GM10248 (cell line): ENCODE data around the gene CTSO.

Experiments
- CTCF ChIA-PET: fragments of 300-600 bp; sonication (Branson Sonifier 250); formaldehyde crosslinking; extraction: SDS; loops from one replicate; lab custom pipeline; 2021; ENCODE audit warnings: antibody characterized with exemption; lab: Yijun Ruan, JAX
- POLR2A ChIA-PET: fragments of 350-650 bp; sonication (Branson Sonifier 250); formaldehyde crosslinking; extraction: SDS; loops from one replicate; lab custom pipeline; 2020; ENCODE audit warnings: antibody characterized with exemption; lab: Yijun Ruan, JAX
- DNase-seq: peaks from one replicate; pipeline ENCODE4 v3.0.0; 2012; ENCODE audit errors: extremely low spot score
- CTCF ChIP-seq: IDR thresholded peaks from 2 replicates; pipeline ENCODE4 v1.5.1; 2012; ENCODE audit warnings: mild to moderate bottlenecking, low read depth; ENCODE audit errors: extremely low read depth, missing control alignments, control extremely low read depth

Gene CTSO

GRCh38 chr4:155960522-155960921 is 6.9 kb upstream of the CTSO start:
- CTCF ChIA-PET = no interaction called here
- no peak for TF ChIP-seq CTCF
- DNase-seq = no peak
- POLR2A ChIA-PET = no interaction called here

GRCh38 chr4:155959417-155959816 is 5.8 kb upstream of the CTSO start:
- TF ChIP-seq CTCF = no peak
- DNase-seq = no peak
- ChIA-PET CTCF (no interaction called here), POLR2A (no interaction called here)

- DNase-seq = no peak
- ChIA-PET POLR2A (no interaction called here), CTCF (interaction anchor here (0.9 kb wide), 3 partner anchors 13 to 1012 kb away, joined by 3 read pairs; no protein-coding TSS in a partner anchor)
- TF ChIP-seq CTCF = no peak
These were observed 2.8 kb upstream of the CTSO start for GRCh38 chr4:155956461-155956860.

DNA sequence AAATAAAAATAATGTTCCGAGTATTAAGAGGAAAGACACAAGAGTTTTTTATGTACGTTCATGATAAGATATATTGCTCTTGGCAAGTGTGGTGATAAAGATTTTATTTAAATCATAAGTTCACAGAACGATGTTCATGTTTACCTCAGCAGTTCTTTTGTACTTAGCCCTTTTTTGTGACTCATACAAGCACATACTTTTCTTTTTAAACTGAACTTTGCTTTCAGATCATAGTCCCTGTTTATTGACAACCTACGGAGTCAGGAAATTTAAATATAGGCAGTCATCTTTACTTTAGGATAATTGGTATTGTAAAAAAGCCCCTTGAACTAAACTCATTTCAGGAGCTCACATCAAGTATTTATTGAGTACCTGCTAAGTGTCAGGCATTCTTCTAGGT is 1.3 kb upstream of the CTSO start:
- CTCF ChIA-PET = interaction anchor here (1.0 kb wide), 1 partner anchor 423 kb away, joined by 5 read pairs; no protein-coding TSS in a partner anchor
- TF ChIP-seq CTCF = no peak

DNA sequence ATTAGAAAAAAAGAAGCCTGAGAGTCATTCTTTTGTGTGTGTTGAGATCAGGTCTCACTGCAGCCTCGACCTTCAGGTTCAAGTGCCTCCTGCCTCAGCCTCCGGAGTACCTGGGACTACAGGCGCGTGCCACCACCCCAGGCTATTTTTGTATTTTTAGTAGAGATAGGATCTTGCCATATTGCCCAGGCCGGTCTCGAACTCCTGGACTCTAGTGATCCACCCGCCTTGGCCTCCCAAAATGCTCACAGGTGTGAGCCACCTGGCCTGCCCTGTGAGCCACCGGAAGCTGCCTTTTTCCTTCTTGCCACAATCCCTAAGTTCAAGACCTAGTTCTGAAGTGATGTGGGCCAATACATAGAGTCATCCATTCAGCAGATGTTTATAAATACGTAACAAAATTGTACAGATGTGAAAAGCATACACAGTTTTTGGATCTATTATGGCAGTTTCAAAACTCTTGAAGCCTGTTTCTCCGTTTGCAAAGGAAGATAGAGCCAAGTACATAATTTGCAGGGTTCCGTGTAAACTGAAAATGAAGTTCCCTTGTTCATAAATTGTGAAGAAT is 536 bp upstream of the CTSO start:
- POLR2A ChIA-PET = no interaction called here
- no peak for TF ChIP-seq CTCF
- CTCF ChIA-PET = interaction anchor here (0.6 to 3.8 kb wide), 15 partner anchors 9 to 513 kb away, joined by 3 to 34 read pairs (median 8); no protein-coding TSS in a partner anchor
- DNase-seq = no peak

More for the DNA sequence above, 1.3 kb upstream of the CTSO start:
- POLR2A ChIA-PET = no interaction called here
- DNase-seq = no peak

DNA sequence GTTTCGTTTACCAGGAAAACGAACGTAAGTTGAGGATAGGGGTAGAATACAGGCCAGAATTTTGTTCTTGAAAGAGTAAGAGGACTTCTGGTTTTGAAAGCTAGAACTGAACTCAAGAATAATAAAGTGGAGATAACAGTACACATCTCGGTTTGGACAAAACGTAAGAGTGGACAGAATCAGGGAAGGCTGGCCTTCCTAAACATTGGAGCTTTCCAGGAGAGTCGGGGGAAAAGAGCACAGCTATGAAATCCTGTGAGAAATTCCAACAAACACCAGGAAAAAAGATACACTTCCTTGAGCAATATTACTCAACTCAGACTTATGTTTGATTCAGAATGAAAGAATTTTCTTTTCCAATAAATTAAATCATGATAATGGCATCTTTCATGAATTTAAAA is 1.2 kb downstream of the CTSO start:
- TF ChIP-seq CTCF = no peak
- no peak for DNase-seq
- ChIA-PET POLR2A (no interaction called here), CTCF (interaction anchor here (0.8 to 3.8 kb wide), 22 partner anchors 9 to 990 kb away, joined by 3 to 34 read pairs (median 4); no protein-coding TSS in a partner anchor)
